ENCODE results near the gene CABLES1. TPM values are rescaled to one million over a fixed set of nuclear protein-coding genes. Genes with fewer than 3 reads are reported as not detected.

The CABLES1 gene
- polyA plus RNA-seq, 1 of the 3 experiments (the other 2 are of a cell fraction), result 2.2 TPM

DNA sequence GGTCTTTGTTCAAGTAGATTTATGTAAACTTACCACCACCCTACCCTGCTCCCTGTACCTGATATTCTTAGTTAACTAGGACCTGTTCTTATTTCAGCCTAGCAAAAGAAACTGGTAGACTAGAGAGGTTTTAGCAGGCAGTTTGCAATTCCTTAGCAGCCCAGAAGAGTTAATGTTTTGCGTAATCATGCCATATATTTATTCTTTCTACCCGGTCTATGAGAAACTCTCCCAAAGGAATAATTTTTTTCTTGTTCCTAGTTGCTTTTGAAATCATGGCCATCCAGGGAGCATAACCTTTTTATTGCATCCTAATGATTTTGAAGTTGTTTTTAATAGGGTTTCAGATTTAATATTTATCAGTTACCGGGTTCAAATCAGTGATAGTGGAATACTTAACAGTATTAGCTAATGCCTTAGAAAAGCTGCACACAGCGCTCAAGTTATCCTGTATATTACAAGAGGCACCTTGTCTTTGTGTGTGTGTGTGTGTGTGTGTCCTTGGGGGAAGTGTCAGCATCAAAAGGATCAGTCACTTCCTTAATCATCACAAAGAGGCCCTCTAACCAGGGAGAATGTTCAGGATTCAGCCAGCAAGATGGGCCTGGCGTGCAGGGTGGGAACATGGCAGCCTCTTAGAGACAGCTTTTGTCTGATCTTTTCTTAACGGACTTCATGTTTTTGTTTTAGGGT, 52.9 kb downstream of the CABLES1 start (continued):
- no peak for TF ChIP-seq SIN3A (IDR thresholded peaks at IDR 0.05; ENCODE audit: borderline replicate concordance, low read depth, low read length)

DNA sequence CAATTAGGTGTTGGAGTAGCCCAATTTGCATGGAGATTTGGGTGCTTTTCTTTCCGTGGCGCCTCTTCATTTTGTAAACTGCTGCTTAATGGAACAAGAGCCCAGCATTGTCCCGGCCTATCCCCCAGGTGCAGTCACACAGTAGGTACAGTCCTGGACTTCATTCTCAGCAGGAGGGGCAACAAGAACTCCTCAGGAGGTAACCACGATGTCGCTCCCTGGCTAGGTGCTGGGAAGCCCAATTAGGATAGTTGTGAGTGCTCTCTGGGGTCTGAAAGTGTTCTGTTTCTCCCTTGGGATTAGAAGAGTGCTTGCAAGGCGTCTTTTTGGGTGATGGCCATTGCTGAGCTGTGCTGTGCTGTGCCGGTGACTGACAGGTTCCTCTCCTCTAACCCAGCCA, 53.8 kb downstream of the CABLES1 start:
- Histone ChIP-seq H3K9me2 (no peaks in the 10 kb centered on the region), H3K4me1 (ENCODE audit: control insufficient read depth in 1 of 2, insufficient read depth in 2 of 2, low read depth in 1 of 2, low read length in 1 of 2) (peaks cover 17 to 18% of the 10 kb centered on the region in 2 experiments), H3K36me3 (replicated peaks in 1 of 2; ENCODE audit: control insufficient read depth in 1 of 2, insufficient read depth in 2 of 2, low read length in 1 of 2) (peaks cover 0 to 3% of the 10 kb centered on the region in 2 experiments), H3K9ac (no peak overlapping the region), H3F3A (replicated peaks; ENCODE audit: insufficient read depth) (peaks cover 22% of the 10 kb centered on the region), H4K20me1 (ENCODE audit: insufficient read depth) (no peaks in the 10 kb centered on the region), H3K27ac (ENCODE audit: low read depth in 2 of 2, low read length in 1 of 2) (no peak overlapping the region), H3K79me2 (ENCODE audit: insufficient read depth) (peaks cover 35% of the 10 kb centered on the region), H3K4me3 (ENCODE audit: low read depth in 2 of 2, low read length in 1 of 2) (no peak overlapping the region), H3K27me3 (ENCODE audit: insufficient read depth) (no peaks in the 10 kb centered on the region), H2AFZ (ENCODE audit: low read depth) (no peak overlapping the region), H3K4me2 (no peak overlapping the region), H3K9me3 (no peaks in the 10 kb centered on the region)
- DNase-seq, result no peak
- CTCF ChIA-PET, result no interaction called here
- POLR2A ChIA-PET, result no interaction called here
- TF ChIP-seq, protein P1, sequence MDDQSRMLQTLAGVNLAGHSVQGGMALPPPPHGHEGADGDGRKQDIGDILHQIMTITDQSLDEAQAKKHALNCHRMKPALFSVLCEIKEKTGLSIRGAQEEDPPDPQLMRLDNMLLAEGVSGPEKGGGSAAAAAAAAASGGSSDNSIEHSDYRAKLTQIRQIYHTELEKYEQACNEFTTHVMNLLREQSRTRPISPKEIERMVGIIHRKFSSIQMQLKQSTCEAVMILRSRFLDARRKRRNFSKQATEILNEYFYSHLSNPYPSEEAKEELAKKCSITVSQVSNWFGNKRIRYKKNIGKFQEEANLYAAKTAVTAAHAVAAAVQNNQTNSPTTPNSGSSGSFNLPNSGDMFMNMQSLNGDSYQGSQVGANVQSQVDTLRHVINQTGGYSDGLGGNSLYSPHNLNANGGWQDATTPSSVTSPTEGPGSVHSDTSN (IDR thresholded peaks at IDR 0.05), result no peak
- TF ChIP-seq FOXM1 (IDR thresholded peaks at IDR 0.05; ENCODE audit: low read depth) (no peak), FOXJ3 (CRISPR knock-in tag; IDR thresholded peaks at IDR 0.05) (no peak), FOSL2 (IDR thresholded peaks at IDR 0.05; ENCODE audit: borderline replicate concordance, low read depth) (no peak), TAF1 (IDR thresholded peaks at IDR 0.05; ENCODE audit: borderline replicate concordance, low read depth, low read length) (no peak)
- TF ChIP-seq, protein P2, sequence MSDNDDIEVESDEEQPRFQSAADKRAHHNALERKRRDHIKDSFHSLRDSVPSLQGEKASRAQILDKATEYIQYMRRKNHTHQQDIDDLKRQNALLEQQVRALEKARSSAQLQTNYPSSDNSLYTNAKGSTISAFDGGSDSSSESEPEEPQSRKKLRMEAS (IDR thresholded peaks at IDR 0.05; ENCODE audit: low read depth), result no peak
- TF ChIP-seq, protein P3, sequence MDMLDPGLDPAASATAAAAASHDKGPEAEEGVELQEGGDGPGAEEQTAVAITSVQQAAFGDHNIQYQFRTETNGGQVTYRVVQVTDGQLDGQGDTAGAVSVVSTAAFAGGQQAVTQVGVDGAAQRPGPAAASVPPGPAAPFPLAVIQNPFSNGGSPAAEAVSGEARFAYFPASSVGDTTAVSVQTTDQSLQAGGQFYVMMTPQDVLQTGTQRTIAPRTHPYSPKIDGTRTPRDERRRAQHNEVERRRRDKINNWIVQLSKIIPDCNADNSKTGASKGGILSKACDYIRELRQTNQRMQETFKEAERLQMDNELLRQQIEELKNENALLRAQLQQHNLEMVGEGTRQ (IDR thresholded peaks at IDR 0.05; ENCODE audit: borderline replicate concordance, low read depth, low read length), result no peak
- TF ChIP-seq, protein P4, sequence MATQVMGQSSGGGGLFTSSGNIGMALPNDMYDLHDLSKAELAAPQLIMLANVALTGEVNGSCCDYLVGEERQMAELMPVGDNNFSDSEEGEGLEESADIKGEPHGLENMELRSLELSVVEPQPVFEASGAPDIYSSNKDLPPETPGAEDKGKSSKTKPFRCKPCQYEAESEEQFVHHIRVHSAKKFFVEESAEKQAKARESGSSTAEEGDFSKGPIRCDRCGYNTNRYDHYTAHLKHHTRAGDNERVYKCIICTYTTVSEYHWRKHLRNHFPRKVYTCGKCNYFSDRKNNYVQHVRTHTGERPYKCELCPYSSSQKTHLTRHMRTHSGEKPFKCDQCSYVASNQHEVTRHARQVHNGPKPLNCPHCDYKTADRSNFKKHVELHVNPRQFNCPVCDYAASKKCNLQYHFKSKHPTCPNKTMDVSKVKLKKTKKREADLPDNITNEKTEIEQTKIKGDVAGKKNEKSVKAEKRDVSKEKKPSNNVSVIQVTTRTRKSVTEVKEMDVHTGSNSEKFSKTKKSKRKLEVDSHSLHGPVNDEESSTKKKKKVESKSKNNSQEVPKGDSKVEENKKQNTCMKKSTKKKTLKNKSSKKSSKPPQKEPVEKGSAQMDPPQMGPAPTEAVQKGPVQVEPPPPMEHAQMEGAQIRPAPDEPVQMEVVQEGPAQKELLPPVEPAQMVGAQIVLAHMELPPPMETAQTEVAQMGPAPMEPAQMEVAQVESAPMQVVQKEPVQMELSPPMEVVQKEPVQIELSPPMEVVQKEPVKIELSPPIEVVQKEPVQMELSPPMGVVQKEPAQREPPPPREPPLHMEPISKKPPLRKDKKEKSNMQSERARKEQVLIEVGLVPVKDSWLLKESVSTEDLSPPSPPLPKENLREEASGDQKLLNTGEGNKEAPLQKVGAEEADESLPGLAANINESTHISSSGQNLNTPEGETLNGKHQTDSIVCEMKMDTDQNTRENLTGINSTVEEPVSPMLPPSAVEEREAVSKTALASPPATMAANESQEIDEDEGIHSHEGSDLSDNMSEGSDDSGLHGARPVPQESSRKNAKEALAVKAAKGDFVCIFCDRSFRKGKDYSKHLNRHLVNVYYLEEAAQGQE (IDR thresholded peaks at IDR 0.05; ENCODE audit: low read depth, low read length), result no peak
- TF ChIP-seq, protein P5, sequence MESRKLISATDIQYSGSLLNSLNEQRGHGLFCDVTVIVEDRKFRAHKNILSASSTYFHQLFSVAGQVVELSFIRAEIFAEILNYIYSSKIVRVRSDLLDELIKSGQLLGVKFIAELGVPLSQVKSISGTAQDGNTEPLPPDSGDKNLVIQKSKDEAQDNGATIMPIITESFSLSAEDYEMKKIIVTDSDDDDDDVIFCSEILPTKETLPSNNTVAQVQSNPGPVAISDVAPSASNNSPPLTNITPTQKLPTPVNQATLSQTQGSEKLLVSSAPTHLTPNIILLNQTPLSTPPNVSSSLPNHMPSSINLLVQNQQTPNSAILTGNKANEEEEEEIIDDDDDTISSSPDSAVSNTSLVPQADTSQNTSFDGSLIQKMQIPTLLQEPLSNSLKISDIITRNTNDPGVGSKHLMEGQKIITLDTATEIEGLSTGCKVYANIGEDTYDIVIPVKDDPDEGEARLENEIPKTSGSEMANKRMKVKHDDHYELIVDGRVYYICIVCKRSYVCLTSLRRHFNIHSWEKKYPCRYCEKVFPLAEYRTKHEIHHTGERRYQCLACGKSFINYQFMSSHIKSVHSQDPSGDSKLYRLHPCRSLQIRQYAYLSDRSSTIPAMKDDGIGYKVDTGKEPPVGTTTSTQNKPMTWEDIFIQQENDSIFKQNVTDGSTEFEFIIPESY (IDR thresholded peaks at IDR 0.05; ENCODE audit: borderline replicate concordance, low read depth), result no peak
- TF ChIP-seq, protein P6, sequence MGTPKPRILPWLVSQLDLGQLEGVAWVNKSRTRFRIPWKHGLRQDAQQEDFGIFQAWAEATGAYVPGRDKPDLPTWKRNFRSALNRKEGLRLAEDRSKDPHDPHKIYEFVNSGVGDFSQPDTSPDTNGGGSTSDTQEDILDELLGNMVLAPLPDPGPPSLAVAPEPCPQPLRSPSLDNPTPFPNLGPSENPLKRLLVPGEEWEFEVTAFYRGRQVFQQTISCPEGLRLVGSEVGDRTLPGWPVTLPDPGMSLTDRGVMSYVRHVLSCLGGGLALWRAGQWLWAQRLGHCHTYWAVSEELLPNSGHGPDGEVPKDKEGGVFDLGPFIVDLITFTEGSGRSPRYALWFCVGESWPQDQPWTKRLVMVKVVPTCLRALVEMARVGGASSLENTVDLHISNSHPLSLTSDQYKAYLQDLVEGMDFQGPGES (IDR thresholded peaks at IDR 0.05; ENCODE audit: low read depth, low read length), result no peak
- TF ChIP-seq, protein P7, sequence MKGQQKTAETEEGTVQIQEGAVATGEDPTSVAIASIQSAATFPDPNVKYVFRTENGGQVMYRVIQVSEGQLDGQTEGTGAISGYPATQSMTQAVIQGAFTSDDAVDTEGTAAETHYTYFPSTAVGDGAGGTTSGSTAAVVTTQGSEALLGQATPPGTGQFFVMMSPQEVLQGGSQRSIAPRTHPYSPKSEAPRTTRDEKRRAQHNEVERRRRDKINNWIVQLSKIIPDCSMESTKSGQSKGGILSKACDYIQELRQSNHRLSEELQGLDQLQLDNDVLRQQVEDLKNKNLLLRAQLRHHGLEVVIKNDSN (IDR thresholded peaks at IDR 0.05; ENCODE audit: borderline replicate concordance, low read depth), result no peak
- WGBS (ENCODE audit: low lambda C conversion rate), result 88% methylated on average over 7 of the region's 7 CpGs
